Vagina (tissue), 2 donors: ENCODE data around the gene PLSCR1.

Source experiments
- POLR2A ChIP-seq, 2 donors: fragments of 450-650 bp; IDR thresholded peaks; one replicate each; pipeline ENCODE4 v1.6.1; 2017; ENCODE audit warnings: antibody characterized with exemption in 2 of 2, mild to moderate bottlenecking in 2 of 2, moderate library complexity in 2 of 2
- POLR2AphosphoS5 ChIP-seq, 2 donors: sonication (generic); formaldehyde crosslinking; IDR thresholded peaks; one replicate each; pipeline ENCODE4 v1.9.0; 2017; ENCODE audit warnings: antibody characterized with exemption in 2 of 2, mild to moderate bottlenecking in 2 of 2, low read depth in 1 of 2; ENCODE audit not compliant: insufficient read depth in 1 of 2
- TF ChIP-seq, protein P1 (sequence below), 3 experiments: fragments of 450-650 bp in 2 of 3; fragments of 200-600 bp in 1 of 3; sonication (generic) in 1 of 3; IDR thresholded peaks; one replicate each; pipeline ENCODE4 v1.5.1; 2017 to 2019; ENCODE audit warnings: antibody characterized with exemption in 3 of 3, mild to moderate bottlenecking in 2 of 3, moderate library complexity in 2 of 3

DNA sequence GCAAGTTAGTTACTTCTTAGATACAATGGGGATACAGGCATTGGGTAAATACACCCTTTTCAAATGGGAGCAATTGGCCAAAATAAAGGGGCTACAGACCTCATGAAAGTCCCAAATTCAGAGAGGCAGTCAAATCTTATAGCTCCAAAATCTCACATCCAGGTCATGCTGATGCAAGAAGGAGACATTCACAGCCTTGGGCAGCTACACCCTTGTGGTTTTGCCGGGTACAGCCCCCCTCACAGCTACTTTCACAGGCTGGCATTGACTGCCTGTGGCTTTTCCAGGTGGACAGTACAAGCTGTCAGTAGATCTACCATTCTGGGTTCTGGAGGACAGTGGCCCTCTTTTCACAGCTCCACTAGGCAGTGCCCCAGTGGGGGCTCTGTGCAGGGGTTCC lies 17.5 kb upstream of the PLSCR1 start:
- TF ChIP-seq POLR2AphosphoS5 (IDR thresholded peaks at IDR 0.05; ENCODE audit: insufficient read depth in 1 of 2, low read depth in 1 of 2) (no peak), POLR2A (IDR thresholded peaks at IDR 0.05) (no peak)
- TF ChIP-seq, protein P1, sequence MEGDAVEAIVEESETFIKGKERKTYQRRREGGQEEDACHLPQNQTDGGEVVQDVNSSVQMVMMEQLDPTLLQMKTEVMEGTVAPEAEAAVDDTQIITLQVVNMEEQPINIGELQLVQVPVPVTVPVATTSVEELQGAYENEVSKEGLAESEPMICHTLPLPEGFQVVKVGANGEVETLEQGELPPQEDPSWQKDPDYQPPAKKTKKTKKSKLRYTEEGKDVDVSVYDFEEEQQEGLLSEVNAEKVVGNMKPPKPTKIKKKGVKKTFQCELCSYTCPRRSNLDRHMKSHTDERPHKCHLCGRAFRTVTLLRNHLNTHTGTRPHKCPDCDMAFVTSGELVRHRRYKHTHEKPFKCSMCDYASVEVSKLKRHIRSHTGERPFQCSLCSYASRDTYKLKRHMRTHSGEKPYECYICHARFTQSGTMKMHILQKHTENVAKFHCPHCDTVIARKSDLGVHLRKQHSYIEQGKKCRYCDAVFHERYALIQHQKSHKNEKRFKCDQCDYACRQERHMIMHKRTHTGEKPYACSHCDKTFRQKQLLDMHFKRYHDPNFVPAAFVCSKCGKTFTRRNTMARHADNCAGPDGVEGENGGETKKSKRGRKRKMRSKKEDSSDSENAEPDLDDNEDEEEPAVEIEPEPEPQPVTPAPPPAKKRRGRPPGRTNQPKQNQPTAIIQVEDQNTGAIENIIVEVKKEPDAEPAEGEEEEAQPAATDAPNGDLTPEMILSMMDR (IDR thresholded peaks at IDR 0.05): no peak
